ENCODE results near the gene MEGF10. TPM values are rescaled to one million over a fixed set of nuclear protein-coding genes. Genes with fewer than 3 reads are reported as not detected.

Gene MEGF10
- total and polyA plus RNA-seq, 4 experiments from 2014 or later: not detected

DNA sequence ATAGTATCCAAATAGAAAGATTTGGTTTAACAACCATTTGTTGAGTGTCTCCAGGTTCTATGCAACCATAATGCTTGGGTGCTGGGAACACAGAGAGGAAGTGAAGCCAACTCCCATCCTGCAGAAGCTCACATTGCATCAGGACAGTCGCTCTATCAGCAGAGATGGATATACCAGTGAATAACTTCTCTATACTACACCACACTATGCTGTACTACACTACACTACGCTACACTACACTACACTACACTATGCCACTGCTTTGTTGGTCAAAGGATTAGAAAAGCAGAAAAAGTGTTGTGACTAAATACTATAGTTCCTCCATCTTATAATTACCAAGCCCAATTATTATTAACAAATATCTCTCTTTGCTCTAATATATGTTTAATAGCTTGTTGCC is 137.7 kb downstream of the MEGF10 start:
- Histone ChIP-seq H3K27ac (ENCODE audit: low read depth, low read length) (no peak overlapping the region), H3K4me1 (ENCODE audit: insufficient read depth, low read length) (no peaks in the 10 kb centered on the region), H3K27me3 (ENCODE audit: insufficient read depth, low read length) (no peaks in the 10 kb centered on the region), H3K36me3 (ENCODE audit: insufficient read depth, low read length) (no peaks in the 10 kb centered on the region), H3K4me3 (ENCODE audit: low read length in 2 of 2) (no peak overlapping the region), H3K9me3 (ENCODE audit: control insufficient read depth in 1 of 2, low read length in 2 of 2) (no peaks in the 10 kb centered on the region)
- intact Hi-C loops (cut with micrococcal nuclease): no loop called here
- Mint-ChIP-seq H3K4me1 (peaks cover 0 to 2% (median under 1%) of the 10 kb centered on the region in 4 donors), H3K36me3 (no peaks in the 10 kb centered on the region), H3K27ac (no peak overlapping the region), H3K4me3 (no peak overlapping the region), H3K27me3 (peaks cover 3 to 6% of the 10 kb centered on the region in 2 donors), H3K9me3 (no peaks in the 10 kb centered on the region)
- CTCF ChIA-PET (ENCODE audit: partially characterized antibody): no interaction called here
- POLR2A ChIA-PET (ENCODE audit: partially characterized antibody): no interaction called here
- DNase-seq: no peak

- Histone ChIP-seq H3K36me3 (ENCODE audit: insufficient read depth, low read length) (no peaks in the 10 kb centered on the region), H3K4me3 (ENCODE audit: low read length in 2 of 2) (no peak overlapping the region), H3K9me3 (ENCODE audit: control insufficient read depth in 1 of 2, low read length in 2 of 2) (no peaks in the 10 kb centered on the region), H3K27ac (ENCODE audit: low read depth, low read length) (no peak overlapping the region), H3K4me1 (ENCODE audit: insufficient read depth, low read length) (no peaks in the 10 kb centered on the region), H3K27me3 (ENCODE audit: insufficient read depth, low read length) (no peaks in the 10 kb centered on the region)
- no peak for DNase-seq
- no peaks in the 10 kb centered on the region for H3K9me3 Mint-ChIP-seq
- H3K4me1 Mint-ChIP-seq: no peaks in the 10 kb centered on the region
- no peak overlapping the region for H3K4me3 Mint-ChIP-seq
- CTCF ChIA-PET (ENCODE audit: partially characterized antibody): no interaction called here
- intact Hi-C loops (cut with micrococcal nuclease): no loop called here
- H3K27ac Mint-ChIP-seq: no peak overlapping the region
- POLR2A ChIA-PET (ENCODE audit: partially characterized antibody): no interaction called here
- no peaks in the 10 kb centered on the region for H3K36me3 Mint-ChIP-seq
- H3K27me3 Mint-ChIP-seq: peaks cover 3 to 6% of the 10 kb centered on the region in 2 donors
Observed at GRCh38 chr5:127428748-127429147, 138.2 kb downstream of the MEGF10 start.

- H3K36me3 ChIP-seq (ENCODE audit: insufficient read depth, low read length): no peaks in the 10 kb centered on the region
- H3K27me3 ChIP-seq (ENCODE audit: insufficient read depth, low read length): no peaks in the 10 kb centered on the region
- no peak overlapping the region for H3K4me3 Mint-ChIP-seq
- no peak overlapping the region for H3K4me3 ChIP-seq (ENCODE audit: low read length in 2 of 2)
- intact Hi-C loops (cut with micrococcal nuclease): no loop called here
- H3K4me1 Mint-ChIP-seq: no peaks in the 10 kb centered on the region
- H3K9me3 ChIP-seq (ENCODE audit: control insufficient read depth in 1 of 2, low read length in 2 of 2): no peaks in the 10 kb centered on the region
- POLR2A ChIA-PET (ENCODE audit: partially characterized antibody): no interaction called here
- no peak for DNase-seq
- no peaks in the 10 kb centered on the region for H3K36me3 Mint-ChIP-seq
- H3K27ac ChIP-seq (ENCODE audit: low read depth, low read length): no peak overlapping the region
- CTCF ChIA-PET (ENCODE audit: partially characterized antibody): no interaction called here
- H3K27ac Mint-ChIP-seq: no peak overlapping the region
- H3K4me1 ChIP-seq (ENCODE audit: insufficient read depth, low read length): no peaks in the 10 kb centered on the region
- H3K27me3 Mint-ChIP-seq: peaks cover 3% of the 10 kb centered on the region in 2 donors
- H3K9me3 Mint-ChIP-seq: no peaks in the 10 kb centered on the region
Observed at GRCh38 chr5:127429928-127430327, 139.3 kb downstream of the MEGF10 start.

GRCh38 chr5:127430627-127431026 is 140.0 kb downstream of the MEGF10 start:
- ChIA-PET POLR2A (ENCODE audit: partially characterized antibody) (no interaction called here), CTCF (ENCODE audit: partially characterized antibody) (no interaction called here)
- Mint-ChIP-seq H3K27ac (no peak overlapping the region), H3K27me3 (peaks cover 0 to 3% of the 10 kb centered on the region in 2 donors), H3K9me3 (no peaks in the 10 kb centered on the region), H3K4me1 (no peaks in the 10 kb centered on the region), H3K4me3 (no peak overlapping the region), H3K36me3 (no peaks in the 10 kb centered on the region)
- H3K9me3 ChIP-seq (ENCODE audit: control insufficient read depth in 1 of 2, low read length in 2 of 2): no peaks in the 10 kb centered on the region
- no peaks in the 10 kb centered on the region for H3K4me1 ChIP-seq (ENCODE audit: insufficient read depth, low read length)
- no peak for DNase-seq
- no peak overlapping the region for H3K27ac ChIP-seq (ENCODE audit: low read depth, low read length)
- intact Hi-C loops (cut with micrococcal nuclease): no loop called here
- no peaks in the 10 kb centered on the region for H3K27me3 ChIP-seq (ENCODE audit: insufficient read depth, low read length)
- H3K4me3 ChIP-seq (ENCODE audit: low read length in 2 of 2): no peak overlapping the region
- H3K36me3 ChIP-seq (ENCODE audit: insufficient read depth, low read length): no peaks in the 10 kb centered on the region

DNA sequence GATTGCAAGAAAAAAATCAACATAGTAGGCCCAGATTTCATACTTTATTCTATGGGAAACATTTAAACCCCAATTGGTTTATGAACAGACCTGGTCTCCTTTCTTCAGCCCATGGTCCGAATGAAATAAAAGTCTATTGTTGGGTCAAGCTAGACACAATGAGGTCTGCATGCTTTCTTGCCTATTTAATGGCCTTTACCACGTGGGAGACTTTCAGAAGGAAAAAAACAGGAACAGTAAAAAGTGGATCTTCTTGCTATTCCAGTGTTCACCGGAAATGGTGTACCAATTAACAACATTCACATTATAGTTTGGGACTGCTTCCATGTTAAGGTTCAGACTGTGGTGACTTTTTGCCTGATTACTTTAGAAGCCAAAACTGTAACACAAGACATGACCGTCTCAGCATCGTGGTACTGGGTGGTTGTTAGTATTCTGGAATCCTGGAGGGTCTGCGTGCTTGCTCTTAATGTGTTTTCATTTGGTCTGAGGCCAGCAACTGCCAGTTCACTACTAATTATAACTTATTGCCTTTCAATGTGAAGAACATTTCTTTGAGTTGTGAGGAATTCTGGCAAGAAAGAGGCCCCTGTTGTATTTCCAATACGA is 141.5 kb downstream of the MEGF10 start:
- Mint-ChIP-seq H3K36me3 (no peaks in the 10 kb centered on the region), H3K27ac (no peak overlapping the region), H3K9me3 (no peaks in the 10 kb centered on the region), H3K4me3 (no peak overlapping the region), H3K4me1 (no peaks in the 10 kb centered on the region), H3K27me3 (peaks cover 0 to 3% of the 10 kb centered on the region in 2 donors)
- H3K4me1 ChIP-seq (ENCODE audit: insufficient read depth, low read length): no peaks in the 10 kb centered on the region
- CTCF ChIA-PET (ENCODE audit: partially characterized antibody): no interaction called here
- DNase-seq: no peak
- intact Hi-C loops (cut with micrococcal nuclease): no loop called here
- no peaks in the 10 kb centered on the region for H3K27me3 ChIP-seq (ENCODE audit: insufficient read depth, low read length)
- H3K9me3 ChIP-seq (ENCODE audit: control insufficient read depth in 1 of 2, low read length in 2 of 2): no peaks in the 10 kb centered on the region
- H3K4me3 ChIP-seq (ENCODE audit: low read length in 2 of 2): no peak overlapping the region
- no peak overlapping the region for H3K27ac ChIP-seq (ENCODE audit: low read depth, low read length)
- H3K36me3 ChIP-seq (ENCODE audit: insufficient read depth, low read length): no peaks in the 10 kb centered on the region
- POLR2A ChIA-PET (ENCODE audit: partially characterized antibody): no interaction called here

DNA sequence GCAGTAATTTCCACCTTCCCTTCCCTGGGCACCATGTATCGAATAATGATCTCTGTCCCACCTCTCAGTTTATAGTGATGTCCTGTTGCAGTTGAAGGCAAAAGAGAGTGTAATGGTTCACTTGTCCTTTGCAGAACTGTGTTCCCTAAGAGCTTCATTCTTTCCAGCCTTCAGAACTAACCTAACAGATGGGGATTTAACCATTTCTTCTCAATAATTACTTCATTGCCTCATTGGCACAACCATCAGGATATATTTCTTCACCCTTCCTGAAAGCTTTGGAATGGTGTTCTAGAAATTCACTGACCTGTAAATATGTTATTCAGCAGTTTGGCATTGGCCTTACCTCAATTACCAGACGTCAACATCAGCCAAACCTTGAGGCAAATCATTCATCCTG is 142.9 kb downstream of the MEGF10 start:
- no peaks in the 10 kb centered on the region for H3K4me1 ChIP-seq (ENCODE audit: insufficient read depth, low read length)
- H3K27ac ChIP-seq (ENCODE audit: low read depth, low read length): no peak overlapping the region
- intact Hi-C loops (cut with micrococcal nuclease): no loop called here
- H3K36me3 ChIP-seq (ENCODE audit: insufficient read depth, low read length): no peaks in the 10 kb centered on the region
- Mint-ChIP-seq H3K27ac (no peak overlapping the region), H3K36me3 (no peaks in the 10 kb centered on the region), H3K27me3 (peaks cover 0 to 2% of the 10 kb centered on the region in 2 donors), H3K4me1 (no peaks in the 10 kb centered on the region), H3K9me3 (no peaks in the 10 kb centered on the region), H3K4me3 (no peak overlapping the region)
- POLR2A ChIA-PET (ENCODE audit: partially characterized antibody): no interaction called here
- H3K9me3 ChIP-seq (ENCODE audit: control insufficient read depth in 1 of 2, low read length in 2 of 2): no peaks in the 10 kb centered on the region
- H3K27me3 ChIP-seq (ENCODE audit: insufficient read depth, low read length): no peaks in the 10 kb centered on the region
- no peak overlapping the region for H3K4me3 ChIP-seq (ENCODE audit: low read length in 2 of 2)
- CTCF ChIA-PET (ENCODE audit: partially characterized antibody): no interaction called here
- DNase-seq: no peak

DNA sequence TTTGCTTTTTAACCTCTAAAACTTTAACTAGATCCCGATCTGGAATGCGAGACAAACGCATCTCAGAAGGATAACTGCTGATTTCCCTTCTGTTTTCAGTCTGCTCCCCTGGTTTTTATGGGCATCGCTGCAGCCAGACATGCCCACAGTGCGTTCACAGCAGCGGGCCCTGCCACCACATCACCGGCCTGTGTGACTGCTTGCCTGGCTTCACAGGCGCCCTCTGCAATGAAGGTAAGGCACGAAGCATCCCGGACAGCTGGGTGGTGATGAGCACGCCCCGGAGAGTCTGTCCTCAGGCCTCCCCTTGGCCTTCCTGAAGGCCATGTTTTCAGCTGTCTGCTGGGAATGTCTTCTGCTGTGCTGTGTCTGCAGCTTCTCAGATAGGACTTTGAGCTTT is 144.0 kb downstream of the MEGF10 start:
- Histone ChIP-seq H3K9me3 (ENCODE audit: control insufficient read depth in 1 of 2, low read length in 2 of 2) (no peaks in the 10 kb centered on the region), H3K27ac (ENCODE audit: low read depth, low read length) (no peak overlapping the region), H3K27me3 (ENCODE audit: insufficient read depth, low read length) (no peaks in the 10 kb centered on the region), H3K36me3 (ENCODE audit: insufficient read depth, low read length) (no peaks in the 10 kb centered on the region), H3K4me1 (ENCODE audit: insufficient read depth, low read length) (no peaks in the 10 kb centered on the region), H3K4me3 (ENCODE audit: low read length in 2 of 2) (no peak overlapping the region)
- POLR2A ChIA-PET (ENCODE audit: partially characterized antibody): no interaction called here
- DNase-seq: no peak
- no peaks in the 10 kb centered on the region for H3K36me3 Mint-ChIP-seq
- H3K27me3 Mint-ChIP-seq: peaks cover 0 to 2% of the 10 kb centered on the region in 2 donors
- CTCF ChIA-PET (ENCODE audit: partially characterized antibody): no interaction called here
- intact Hi-C loops (cut with micrococcal nuclease): no loop called here
- H3K27ac Mint-ChIP-seq: no peak overlapping the region
- H3K4me1 Mint-ChIP-seq: no peaks in the 10 kb centered on the region
- no peak overlapping the region for H3K4me3 Mint-ChIP-seq
- no peaks in the 10 kb centered on the region for H3K9me3 Mint-ChIP-seq

GRCh38 chr5:127435821-127436220 is 145.2 kb downstream of the MEGF10 start:
- Histone ChIP-seq H3K4me3 (ENCODE audit: low read length in 2 of 2) (no peak overlapping the region), H3K27ac (ENCODE audit: low read depth, low read length) (no peak overlapping the region), H3K4me1 (ENCODE audit: insufficient read depth, low read length) (no peaks in the 10 kb centered on the region), H3K36me3 (ENCODE audit: insufficient read depth, low read length) (no peaks in the 10 kb centered on the region), H3K27me3 (ENCODE audit: insufficient read depth, low read length) (no peaks in the 10 kb centered on the region), H3K9me3 (ENCODE audit: control insufficient read depth in 1 of 2, low read length in 2 of 2) (no peaks in the 10 kb centered on the region)
- DNase-seq: no peak
- Mint-ChIP-seq H3K27me3 (peaks cover 0 to 2% of the 10 kb centered on the region in 2 donors), H3K4me1 (no peaks in the 10 kb centered on the region), H3K27ac (no peak overlapping the region), H3K4me3 (no peak overlapping the region), H3K36me3 (no peaks in the 10 kb centered on the region), H3K9me3 (no peaks in the 10 kb centered on the region)
- intact Hi-C loops (cut with micrococcal nuclease): no loop called here
- CTCF ChIA-PET (ENCODE audit: partially characterized antibody): no interaction called here
- POLR2A ChIA-PET (ENCODE audit: partially characterized antibody): no interaction called here
